ENCODE results near the gene DMP1.
"Not testable (repeated sequence)": the region's sequence is repeated elsewhere in the genome, so short reads cannot be mapped to it uniquely, and the experiment has no call there.

DMP1 gene

GRCh38 chr4:87680271-87680670 lies 30.2 kb downstream of the DMP1 start:
- no peak for DNase-seq (ENCODE audit: low read depth, low spot score)

GRCh38 chr4:87688316-87688715 lies 38.2 kb downstream of the DMP1 start:
- no peak for DNase-seq (ENCODE audit: low read depth, low spot score)

GRCh38 chr4:87690947-87691346 lies 40.9 kb downstream of the DMP1 start:
- DNase-seq (ENCODE audit: low read depth, low spot score) = not testable (repeated sequence)

GRCh38 chr4:87692060-87692459 lies 42.0 kb downstream of the DMP1 start:
- not testable (repeated sequence) for DNase-seq (ENCODE audit: low read depth, low spot score)

- no peak for DNase-seq (ENCODE audit: low read depth, low spot score)
Measured at GRCh38 chr4:87697272-87697671, 47.2 kb downstream of the DMP1 start.

- no peak for DNase-seq (ENCODE audit: low read depth, low spot score)
Measured at GRCh38 chr4:87697945-87698344, 47.9 kb downstream of the DMP1 start.

GRCh38 chr4:87698394-87698793 lies 48.3 kb downstream of the DMP1 start:
- DNase-seq (ENCODE audit: low read depth, low spot score) = no peak

GRCh38 chr4:87704001-87704400 lies 53.9 kb downstream of the DMP1 start:
- DNase-seq (ENCODE audit: low read depth, low spot score) = no peak

- no peak for DNase-seq (ENCODE audit: low read depth, low spot score)
Measured at GRCh38 chr4:87707279-87707918, 57.3 kb downstream of the DMP1 start.

Data from smooth muscle cell of the brain vasculature (primary cell).